ENCODE data around the gene GPS1.

Gene GPS1

GRCh38 chr17:82047914-82048570 is 3.7 kb upstream of the GPS1 start:
- DNase-seq: no peak

- no peak for DNase-seq
Observed at GRCh38 chr17:82048571-82048971, 3.1 kb upstream of the GPS1 start.

- no peak for DNase-seq
Observed at GRCh38 chr17:82049106-82049505, 2.6 kb upstream of the GPS1 start.

- no peak for DNase-seq
Observed at GRCh38 chr17:82049521-82049971, 2.2 kb upstream of the GPS1 start.

DNA sequence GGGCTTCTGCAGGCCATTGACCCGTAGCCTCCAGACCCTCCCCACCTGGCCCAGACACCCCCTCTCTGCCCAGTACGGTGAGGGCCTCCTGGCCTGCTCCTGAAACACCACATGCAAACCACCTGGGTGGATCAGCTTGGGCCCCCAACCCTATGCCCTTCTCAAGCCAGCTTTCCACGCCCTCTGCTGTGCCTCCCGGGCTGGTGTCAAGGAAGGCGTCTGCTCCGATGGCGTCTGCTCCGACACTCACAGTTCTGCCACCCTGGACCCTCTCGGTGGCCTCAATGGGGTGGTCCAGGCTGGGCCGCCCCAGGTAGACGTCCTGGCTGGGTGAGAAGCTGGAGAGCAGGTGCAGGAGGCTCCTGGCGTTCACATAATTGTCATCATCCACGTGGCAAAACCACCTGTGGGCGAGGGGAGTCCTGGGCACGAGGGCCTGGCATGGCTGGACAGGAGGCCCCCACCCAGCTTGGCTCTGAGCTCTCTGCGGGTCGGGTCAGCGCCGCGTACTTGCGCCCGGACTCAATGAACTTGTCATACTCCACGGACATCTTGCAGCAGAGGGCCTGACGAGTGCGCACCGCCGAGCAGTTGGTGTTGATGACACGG is 1.4 kb upstream of the GPS1 start:
- no peak for DNase-seq

GRCh38 chr17:82050761-82051641 is 697 bp upstream of the GPS1 start:
- no peak for DNase-seq

- DNase-seq: no peak
Observed at GRCh38 chr17:82052638-82053059, 951 bp downstream of the GPS1 start.

GRCh38 chr17:82053130-82053529 is 1.4 kb downstream of the GPS1 start:
- no peak for DNase-seq

DNA sequence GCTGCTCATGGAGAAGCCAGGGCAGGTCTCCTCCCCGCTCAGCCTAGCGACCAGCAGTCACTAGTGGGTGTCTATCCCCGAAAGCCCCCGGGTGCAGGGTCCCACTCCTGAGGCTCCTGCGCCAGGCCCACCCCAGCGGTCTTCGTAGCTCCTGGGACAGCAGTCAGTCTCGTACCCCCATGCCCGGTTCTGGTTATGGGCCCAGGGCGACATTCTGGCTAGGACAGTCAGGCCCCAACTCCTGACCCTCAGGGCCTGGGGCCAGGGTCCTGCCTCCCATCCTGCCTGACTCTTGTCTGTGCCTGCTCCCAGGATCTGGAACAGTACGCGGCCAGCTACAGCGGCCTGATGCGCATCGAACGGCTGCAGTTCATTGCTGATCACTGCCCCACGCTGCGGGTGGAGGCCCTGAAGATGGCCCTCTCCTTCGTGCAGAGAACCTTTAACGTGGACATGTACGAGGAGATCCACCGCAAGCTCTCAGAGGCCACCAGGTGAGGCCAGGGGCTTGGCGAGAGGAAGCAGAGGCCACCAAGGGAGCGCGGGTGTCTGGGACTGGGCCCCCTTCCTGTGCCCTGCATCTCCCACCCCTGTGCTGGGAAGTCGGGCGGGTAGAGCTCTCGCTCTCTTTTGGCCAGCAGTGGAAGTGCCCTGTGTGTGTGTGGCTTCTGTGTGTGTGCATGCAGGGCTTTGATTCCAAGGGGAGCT is 2.0 kb downstream of the GPS1 start:
- no peak for DNase-seq

DNA sequence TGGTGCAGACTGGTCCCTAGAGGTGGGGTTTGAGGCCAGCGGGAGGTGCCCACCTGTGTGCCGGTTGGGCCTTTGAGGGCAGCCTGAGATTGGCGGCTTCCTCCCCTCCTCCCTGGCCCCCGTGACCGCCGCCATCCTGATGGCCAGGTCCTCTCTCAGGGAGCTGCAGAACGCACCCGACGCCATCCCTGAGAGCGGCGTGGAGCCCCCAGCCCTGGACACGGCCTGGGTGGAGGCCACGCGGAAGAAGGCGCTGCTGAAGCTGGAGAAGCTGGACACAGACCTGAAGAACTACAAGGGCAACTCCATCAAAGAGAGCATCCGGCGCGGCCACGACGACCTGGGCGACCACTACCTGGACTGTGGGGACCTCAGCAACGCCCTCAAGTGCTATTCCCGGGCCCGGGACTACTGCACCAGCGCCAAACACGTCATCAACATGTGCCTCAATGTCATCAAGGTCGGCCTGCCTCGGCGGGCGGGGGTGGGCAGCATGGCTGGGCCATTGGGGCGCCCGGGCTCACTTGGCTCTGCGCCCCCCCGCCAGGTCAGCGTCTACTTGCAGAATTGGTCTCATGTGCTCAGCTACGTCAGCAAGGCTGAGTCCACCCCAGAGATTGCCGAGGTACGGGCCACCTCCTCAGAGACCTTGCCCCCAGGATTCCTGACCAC is 2.8 kb downstream of the GPS1 start:
- DNase-seq: no peak

DNA sequence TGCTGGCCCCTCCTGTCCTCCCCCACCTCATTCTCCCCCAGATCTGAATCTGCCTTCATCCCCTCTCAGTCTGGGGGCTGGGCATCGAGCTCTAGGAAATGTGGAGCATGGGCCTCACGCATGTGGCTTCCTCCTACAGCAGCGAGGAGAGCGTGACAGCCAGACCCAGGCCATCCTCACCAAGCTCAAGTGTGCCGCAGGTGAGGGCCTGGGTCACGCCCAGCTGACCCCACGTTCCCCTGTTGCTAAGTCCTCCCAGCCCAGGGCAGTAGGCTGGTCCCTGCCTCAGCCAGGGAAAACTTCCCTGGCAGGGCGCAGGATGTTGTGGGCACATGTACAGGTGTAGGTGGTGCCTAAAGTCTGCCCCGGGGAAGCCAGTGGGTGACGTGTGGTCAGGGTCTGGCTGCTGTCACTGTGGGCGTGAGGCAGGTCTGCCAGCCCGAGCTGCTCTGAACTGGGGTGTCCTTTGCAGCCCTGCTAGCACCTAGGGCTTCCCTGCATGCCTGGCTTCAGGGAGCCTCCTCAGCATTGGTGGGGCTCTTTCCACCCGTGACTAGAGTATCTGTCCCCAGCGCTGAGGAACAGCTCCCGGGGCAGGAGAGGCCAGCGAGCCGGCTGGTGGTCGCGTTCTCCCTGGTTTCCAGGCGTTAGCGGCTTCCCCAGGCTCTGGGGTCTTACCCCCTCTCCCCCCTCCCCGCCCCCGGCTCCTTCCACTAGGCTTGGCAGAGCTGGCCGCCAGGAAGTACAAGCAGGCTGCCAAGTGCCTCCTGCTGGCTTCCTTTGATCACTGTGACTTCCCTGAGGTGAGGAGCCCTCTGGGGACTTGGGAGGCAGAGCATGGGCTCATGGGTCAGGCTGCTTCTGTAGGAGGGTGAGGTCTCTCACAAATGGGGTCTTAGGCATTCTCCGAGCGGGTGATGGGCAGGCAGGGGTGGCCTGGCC is 3.6 kb downstream of the GPS1 start:
- DNase-seq: no peak

DNA sequence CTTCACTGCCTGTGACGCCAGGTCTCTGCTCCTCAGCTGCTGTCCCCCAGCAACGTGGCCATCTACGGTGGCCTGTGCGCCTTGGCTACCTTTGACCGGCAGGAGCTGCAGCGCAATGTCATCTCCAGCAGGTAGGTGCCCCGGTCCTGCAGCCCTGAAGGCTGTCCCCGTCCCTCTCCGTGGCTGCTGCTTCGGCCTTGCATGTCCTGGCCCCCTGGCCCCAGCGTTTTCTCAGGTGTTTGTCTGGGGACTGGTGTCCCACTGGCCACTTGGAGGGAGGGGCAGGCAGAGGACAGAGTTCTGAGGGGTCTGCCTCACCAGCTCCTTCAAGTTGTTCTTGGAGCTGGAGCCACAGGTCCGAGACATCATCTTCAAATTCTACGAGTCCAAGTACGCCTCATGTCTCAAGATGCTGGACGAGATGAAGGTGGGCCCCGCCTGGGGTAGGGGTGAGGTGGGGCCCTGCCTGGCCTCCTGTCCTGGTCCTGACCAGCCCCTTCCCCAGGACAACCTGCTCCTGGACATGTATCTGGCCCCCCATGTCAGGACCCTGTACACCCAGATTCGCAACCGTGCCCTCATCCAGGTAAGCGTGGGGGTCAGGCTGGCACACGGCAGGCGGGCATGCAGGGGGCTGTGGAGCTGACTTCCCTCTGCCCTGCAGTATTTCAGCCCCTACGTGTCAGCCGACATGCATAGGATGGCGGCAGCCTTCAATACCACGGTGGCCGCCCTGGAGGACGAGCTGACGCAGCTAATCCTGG is 4.4 kb downstream of the GPS1 start:
- DNase-seq: no peak

DNA sequence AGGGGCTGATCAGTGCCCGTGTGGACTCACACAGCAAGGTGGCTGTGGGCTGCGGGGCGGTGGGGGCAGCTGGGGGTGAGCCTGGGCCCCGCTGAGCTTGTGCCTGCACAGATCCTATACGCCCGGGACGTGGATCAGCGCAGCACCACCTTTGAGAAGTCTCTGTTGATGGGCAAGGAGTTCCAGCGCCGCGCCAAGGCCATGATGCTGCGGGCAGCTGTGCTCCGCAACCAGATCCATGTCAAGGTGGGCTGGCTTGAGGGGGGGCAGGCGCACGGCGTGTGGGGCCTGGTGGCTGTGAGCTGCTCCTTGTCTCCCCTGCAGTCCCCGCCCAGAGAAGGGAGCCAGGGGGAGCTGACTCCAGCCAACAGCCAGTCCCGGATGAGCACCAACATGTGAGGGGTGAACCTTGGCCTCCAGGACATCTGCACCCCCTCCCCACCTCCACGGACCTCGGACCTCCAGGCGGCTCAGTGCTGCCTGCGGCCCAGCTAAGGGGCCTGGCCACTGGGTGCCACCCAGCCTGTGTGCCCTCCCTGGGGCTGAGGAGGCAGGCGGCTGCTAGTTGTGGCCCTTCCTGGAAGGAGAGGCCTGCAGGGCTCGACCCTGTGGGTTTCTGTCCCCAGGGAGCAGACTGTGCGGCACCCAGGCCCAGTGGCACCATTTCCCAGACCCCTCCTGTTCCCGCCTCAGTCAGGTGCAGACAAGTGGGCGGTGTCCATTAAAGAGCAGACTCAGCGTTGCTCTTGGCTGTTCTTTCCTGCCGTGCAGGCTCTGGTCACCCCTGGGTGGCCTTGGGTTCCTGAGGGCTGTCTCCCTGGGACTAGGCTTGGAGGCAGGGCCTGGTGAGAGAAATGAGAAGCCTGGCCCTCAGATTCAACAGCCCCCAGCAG is 5.3 kb downstream of the GPS1 start:
- no peak for DNase-seq

DNA sequence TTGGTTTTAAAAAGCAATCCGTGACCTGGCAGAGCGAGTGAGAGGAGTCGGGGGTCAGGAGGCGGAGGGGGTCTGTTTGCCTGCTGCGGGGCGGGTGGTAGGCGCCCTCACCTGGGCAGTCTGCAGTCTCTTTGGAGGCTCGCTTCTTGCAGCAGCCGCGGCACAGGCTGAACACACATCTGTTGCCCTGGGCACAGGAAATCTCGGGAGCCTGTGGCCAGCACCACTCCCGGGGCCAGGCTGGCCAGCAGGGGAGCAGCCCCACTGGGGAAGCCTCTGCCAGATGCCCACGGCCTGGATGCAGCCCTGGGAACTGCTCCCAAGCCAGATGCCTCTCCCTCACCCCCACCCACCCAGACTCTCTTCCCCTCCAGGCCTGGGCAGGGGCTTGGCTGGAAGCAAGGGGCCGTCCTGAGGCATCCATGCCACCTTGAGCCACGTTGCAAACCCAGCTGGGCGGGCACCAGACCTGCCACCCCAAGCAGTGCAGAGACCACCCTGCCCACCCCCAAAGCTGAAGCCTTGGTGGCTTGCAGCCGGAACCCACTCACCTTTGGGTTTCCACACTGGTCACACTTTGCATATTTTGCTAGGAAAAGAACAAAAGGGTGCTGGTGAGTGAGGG is 6.6 kb downstream of the GPS1 start:
- no peak for DNase-seq

DNA sequence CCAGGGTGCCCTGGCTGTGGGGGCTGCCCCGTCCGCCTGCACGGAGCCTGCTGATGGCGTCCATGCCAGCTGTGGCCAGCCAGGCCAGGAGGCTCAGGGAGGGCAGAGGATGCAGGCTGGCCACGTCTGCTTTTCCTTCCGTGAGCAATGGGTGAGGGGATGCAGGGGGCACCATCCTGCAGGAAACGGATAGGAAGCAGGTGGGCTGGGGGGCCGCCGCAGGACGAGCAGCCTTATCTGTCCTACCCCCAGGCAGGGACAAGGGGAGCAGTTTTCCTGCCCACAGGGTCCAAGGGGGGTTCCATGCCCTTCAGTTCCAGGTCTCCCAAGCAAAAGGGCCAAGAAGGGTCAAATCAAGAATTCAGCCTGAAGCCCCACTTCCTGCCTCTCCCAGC is 7.2 kb downstream of the GPS1 start:
- no peak for DNase-seq

DNA sequence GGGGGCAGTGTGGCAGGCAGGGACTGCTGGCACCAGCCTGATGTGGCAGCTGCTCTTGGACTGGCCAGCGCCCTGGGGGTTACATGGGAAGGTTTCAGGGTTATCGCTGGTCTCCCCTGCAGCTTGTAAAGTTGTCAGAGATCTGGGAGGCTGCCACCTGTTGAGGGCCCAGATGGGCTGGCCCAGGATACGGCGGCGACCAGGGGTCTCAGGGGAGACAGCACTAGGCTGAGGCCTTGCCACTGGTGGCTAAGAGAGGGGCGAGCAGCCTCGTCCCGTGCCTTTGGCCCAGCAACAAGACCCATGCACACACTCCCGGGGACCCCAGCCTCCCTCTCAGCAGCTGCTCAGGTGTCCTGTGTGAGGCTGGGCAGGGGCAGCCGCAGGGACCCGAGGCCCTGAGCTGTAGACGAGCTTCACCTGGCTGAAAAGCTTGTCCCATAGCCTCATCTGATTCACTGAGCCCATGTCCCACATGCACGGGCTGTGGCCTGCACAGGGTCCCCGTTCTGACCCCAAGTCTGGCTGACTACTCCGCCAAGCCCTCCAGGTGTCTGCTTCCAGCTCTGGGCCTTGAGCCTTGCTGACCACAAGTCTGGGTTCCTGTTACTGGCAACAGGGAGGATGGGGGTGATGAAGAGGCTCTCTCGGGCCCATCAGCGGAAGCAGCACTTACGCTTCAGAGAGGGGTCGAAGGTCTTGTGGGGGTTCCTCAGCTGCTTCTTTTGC is 7.7 kb downstream of the GPS1 start:
- no peak for DNase-seq

DNA sequence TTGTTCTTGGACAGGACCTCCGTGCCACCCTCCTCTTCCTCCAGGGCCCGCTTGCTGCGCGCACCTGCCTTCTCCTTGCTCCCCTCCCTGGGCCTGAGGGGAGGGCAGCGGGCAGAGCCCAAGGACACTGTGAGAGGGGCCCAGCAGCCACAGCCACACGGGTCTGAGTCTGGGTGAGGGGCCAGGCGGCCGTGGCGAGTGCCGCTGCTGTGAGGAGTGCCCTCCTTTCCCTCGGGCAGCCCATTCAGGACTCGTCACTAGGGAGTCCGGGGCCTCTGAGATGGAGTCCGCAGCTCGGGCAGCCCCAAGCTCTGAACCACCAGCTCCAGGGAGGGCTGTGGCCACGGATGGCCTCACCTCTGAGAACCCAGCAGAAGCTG is 8.3 kb downstream of the GPS1 start:
- DNase-seq: no peak

- DNase-seq: no peak
Observed at GRCh38 chr17:82060614-82061013, 8.9 kb downstream of the GPS1 start.

All from CD4-positive, alpha-beta T cell treated with Interferon gamma for 1 hour (primary cell).